Measurements from ENCODE around the gene DMRT1.

- no peak for TF ChIP-seq POLR2A (IDR thresholded peaks at IDR 0.05; ENCODE audit: extremely low read depth, insufficient read length)
- no peak for TF ChIP-seq CTCF (IDR thresholded peaks at IDR 0.05; ENCODE audit: low read depth, low read length)
- TF ChIP-seq MAX (IDR thresholded peaks at IDR 0.05; ENCODE audit: low read depth, low read length) = no peak
Observed at GRCh38 chr9:982394-983230, 141.1 kb downstream of the DMRT1 start.
